DOHH2 (cell line): ENCODE results near the gene ZBTB22.

Experiments
- CTCF ChIP-seq: fragments of 200-600 bp; sonication (generic); IDR thresholded peaks from one replicate; pipeline ENCODE4 v1.5.1; 2014; ENCODE audit warnings: antibody characterized with exemption, mild to moderate bottlenecking, low read depth, low read length; ENCODE audit not compliant: poor library complexity, severe bottlenecking
- EZH2phosphoT487 ChIP-seq: fragments of 200-600 bp; sonication (generic); IDR thresholded peaks from 2 replicates; pipeline ENCODE4 v1.6.1; 2017; ENCODE audit warnings: borderline replicate concordance, mild to moderate bottlenecking, antibody characterized with exemption, low read length, moderate library complexity, mixed read lengths

GRCh38 chr6:33330736-33331135, 13.2 kb upstream of the ZBTB22 start:
- TF ChIP-seq CTCF, result no peak
- TF ChIP-seq EZH2phosphoT487, result no peak
